ENCODE measurements around the gene COG4.

Gene COG4

DNA sequence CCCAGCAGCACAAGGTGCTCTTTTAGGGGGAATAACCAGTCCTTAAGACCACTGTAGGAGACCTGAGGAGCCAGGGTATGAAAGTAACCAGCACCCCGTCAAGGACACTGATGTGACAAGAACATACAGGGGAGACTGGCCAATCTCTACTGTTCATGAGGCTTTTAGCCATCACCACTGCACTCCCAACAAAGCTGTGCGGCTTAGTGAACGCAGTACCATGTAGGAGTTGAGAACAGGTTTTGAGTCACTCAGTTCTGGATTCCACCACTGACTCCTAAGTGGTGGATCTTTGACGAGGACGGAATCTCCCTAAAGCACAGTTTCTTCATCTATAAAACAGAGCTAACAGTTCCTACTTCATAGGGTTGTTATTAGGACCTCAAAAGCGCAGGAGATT is 26.8 kb downstream of the COG4 start:
- Histone ChIP-seq H3K36me3 (replicated peaks; ENCODE audit: low read depth, low read length) (peaks cover 40% of the 10 kb centered on the region), H3K27me3 (ENCODE audit: low read depth, low read length) (no peaks in the 10 kb centered on the region), H4K20me1 (ENCODE audit: insufficient read depth, low read length) (no peaks in the 10 kb centered on the region), H3K9ac (ENCODE audit: low read length) (no peak overlapping the region), H3K79me2 (ENCODE audit: low read length) (no peaks in the 10 kb centered on the region), H3K27ac (ENCODE audit: low read length) (no peak overlapping the region), H3K9me3 (ENCODE audit: insufficient read depth, low read length) (no peaks in the 10 kb centered on the region), H3K4me2 (ENCODE audit: low read length) (no peak overlapping the region), H3K4me1 (ENCODE audit: low read length) (no peaks in the 10 kb centered on the region), H2AFZ (ENCODE audit: low read depth, low read length) (no peak overlapping the region), H3K4me3 (ENCODE audit: low read length) (no peak overlapping the region)
- TF ChIP-seq EZH2phosphoT487 (IDR thresholded peaks at IDR 0.05; ENCODE audit: low read depth) (no peak), CTCF (IDR thresholded peaks at IDR 0.05; ENCODE audit: low read depth, low read length) (no peak)

GRCh38 chr16:70495425-70496182 is 27.8 kb downstream of the COG4 start:
- Histone ChIP-seq H3K4me1 (ENCODE audit: low read length) (no peaks in the 10 kb centered on the region), H3K4me3 (ENCODE audit: low read length) (no peak overlapping the region), H4K20me1 (ENCODE audit: insufficient read depth, low read length) (no peaks in the 10 kb centered on the region), H2AFZ (ENCODE audit: low read depth, low read length) (no peak overlapping the region), H3K27me3 (ENCODE audit: low read depth, low read length) (no peaks in the 10 kb centered on the region), H3K36me3 (replicated peaks; ENCODE audit: low read depth, low read length) (peaks cover 40% of the 10 kb centered on the region), H3K9me3 (ENCODE audit: insufficient read depth, low read length) (no peaks in the 10 kb centered on the region), H3K4me2 (ENCODE audit: low read length) (no peak overlapping the region), H3K9ac (ENCODE audit: low read length) (no peak overlapping the region), H3K27ac (ENCODE audit: low read length) (no peak overlapping the region), H3K79me2 (ENCODE audit: low read length) (no peaks in the 10 kb centered on the region)
- TF ChIP-seq EZH2phosphoT487 (IDR thresholded peaks at IDR 0.05; ENCODE audit: low read depth) (no peak), CTCF (IDR thresholded peaks at IDR 0.05; ENCODE audit: low read depth, low read length) (no peak)

GRCh38 chr16:70494777-70495176 is 28.6 kb downstream of the COG4 start:
- no peak overlapping the region for H3K27ac ChIP-seq (ENCODE audit: low read length)

More at GRCh38 chr16:70494777-70495176, 28.6 kb downstream of the COG4 start:
- Histone ChIP-seq H3K9ac (ENCODE audit: low read length) (no peak overlapping the region), H3K4me2 (ENCODE audit: low read length) (no peak overlapping the region), H3K4me1 (ENCODE audit: low read length) (no peaks in the 10 kb centered on the region), H2AFZ (ENCODE audit: low read depth, low read length) (no peak overlapping the region), H4K20me1 (ENCODE audit: insufficient read depth, low read length) (no peaks in the 10 kb centered on the region), H3K27me3 (ENCODE audit: low read depth, low read length) (no peaks in the 10 kb centered on the region), H3K36me3 (replicated peaks; ENCODE audit: low read depth, low read length) (peaks cover 40% of the 10 kb centered on the region), H3K9me3 (ENCODE audit: insufficient read depth, low read length) (no peaks in the 10 kb centered on the region), H3K4me3 (ENCODE audit: low read length) (no peak overlapping the region), H3K79me2 (ENCODE audit: low read length) (no peaks in the 10 kb centered on the region)
- TF ChIP-seq EZH2phosphoT487 (IDR thresholded peaks at IDR 0.05; ENCODE audit: low read depth): no peak
- no peak for TF ChIP-seq CTCF (IDR thresholded peaks at IDR 0.05; ENCODE audit: low read depth, low read length)
